GM12874 (cell line): ENCODE data around the gene SPAG17.

Experiments
- TF ChIP-seq, protein P1 (sequence below): IDR thresholded peaks from 2 replicates; pipeline ENCODE4 v1.5.1; 2011; ENCODE audit warnings: low read depth, mild to moderate bottlenecking, control low read depth, low read length, moderate library complexity; ENCODE audit not compliant: insufficient read depth

The SPAG17 gene

DNA sequence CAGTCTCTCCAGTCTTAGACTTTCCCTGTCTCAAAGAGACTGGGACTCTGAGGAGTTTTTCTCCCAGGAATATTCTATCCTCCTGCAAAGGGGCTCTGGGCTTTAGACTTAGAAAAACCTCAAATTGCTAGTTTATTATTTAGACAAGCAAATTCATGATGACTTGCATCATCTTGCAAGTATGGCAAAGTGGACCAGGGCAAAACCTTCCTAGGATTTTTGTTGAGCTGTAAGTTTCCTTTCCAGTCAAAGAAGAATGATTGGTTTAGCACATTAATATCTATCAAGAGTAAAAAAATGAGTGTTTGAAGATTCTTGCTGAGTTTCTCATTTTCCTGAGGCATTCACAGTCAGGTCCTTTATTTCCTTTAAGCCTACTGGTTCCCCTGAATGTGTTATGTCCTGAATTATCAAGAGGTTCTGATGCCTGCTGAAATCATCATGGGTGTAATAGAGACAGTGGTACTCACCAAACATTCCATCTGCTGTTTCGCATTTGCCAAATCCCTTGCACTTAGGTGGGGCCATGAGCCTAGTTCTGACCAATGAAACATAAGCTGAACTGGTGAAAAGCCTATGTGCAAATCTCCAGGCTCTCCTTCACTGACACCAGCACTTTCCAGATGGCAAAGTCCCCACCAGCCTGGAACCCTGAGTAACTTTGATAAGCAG is 25.2 kb upstream of the SPAG17 start:
- TF ChIP-seq, protein P1, sequence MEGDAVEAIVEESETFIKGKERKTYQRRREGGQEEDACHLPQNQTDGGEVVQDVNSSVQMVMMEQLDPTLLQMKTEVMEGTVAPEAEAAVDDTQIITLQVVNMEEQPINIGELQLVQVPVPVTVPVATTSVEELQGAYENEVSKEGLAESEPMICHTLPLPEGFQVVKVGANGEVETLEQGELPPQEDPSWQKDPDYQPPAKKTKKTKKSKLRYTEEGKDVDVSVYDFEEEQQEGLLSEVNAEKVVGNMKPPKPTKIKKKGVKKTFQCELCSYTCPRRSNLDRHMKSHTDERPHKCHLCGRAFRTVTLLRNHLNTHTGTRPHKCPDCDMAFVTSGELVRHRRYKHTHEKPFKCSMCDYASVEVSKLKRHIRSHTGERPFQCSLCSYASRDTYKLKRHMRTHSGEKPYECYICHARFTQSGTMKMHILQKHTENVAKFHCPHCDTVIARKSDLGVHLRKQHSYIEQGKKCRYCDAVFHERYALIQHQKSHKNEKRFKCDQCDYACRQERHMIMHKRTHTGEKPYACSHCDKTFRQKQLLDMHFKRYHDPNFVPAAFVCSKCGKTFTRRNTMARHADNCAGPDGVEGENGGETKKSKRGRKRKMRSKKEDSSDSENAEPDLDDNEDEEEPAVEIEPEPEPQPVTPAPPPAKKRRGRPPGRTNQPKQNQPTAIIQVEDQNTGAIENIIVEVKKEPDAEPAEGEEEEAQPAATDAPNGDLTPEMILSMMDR = no peak

DNA sequence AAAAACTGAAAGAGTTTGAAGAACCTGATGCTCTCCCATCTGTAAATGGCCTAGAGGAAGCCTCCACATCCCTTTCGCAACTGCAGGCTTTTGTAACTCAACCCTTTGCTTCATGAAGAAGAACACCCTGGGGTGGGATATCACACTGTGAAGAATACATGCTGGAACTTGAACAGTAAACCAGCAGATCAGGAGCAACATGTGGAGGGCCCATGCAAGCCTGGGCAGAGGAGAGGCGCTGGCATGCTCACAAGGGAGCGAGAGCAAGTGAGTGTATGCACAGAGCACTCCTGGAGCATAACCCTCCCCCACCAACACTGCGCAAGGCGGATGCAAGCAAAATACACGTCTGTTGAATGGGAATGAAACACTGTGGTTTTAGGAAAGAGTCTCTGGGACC is 24.6 kb upstream of the SPAG17 start:
- TF ChIP-seq, protein P1 = no peak

DNA sequence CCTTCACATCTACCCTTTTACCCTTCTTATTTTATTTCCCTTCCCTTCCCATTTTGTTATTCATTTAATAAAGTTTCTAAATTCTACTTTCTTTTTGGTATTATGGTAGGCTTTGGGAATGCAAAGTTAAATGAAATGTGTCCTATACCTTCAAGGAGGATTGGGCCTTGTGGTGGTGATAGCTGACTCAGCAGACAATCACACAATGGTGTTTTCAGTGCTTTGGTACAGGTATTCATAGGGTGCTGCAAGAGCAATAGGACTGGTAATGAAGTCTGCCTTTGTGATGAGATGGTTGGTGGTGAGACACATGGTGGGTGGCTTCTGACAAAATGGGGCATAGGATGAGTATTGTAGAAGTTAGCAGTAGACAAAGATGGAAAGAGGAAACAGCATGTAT is 21.9 kb upstream of the SPAG17 start:
- TF ChIP-seq, protein P1 = no peak

DNA sequence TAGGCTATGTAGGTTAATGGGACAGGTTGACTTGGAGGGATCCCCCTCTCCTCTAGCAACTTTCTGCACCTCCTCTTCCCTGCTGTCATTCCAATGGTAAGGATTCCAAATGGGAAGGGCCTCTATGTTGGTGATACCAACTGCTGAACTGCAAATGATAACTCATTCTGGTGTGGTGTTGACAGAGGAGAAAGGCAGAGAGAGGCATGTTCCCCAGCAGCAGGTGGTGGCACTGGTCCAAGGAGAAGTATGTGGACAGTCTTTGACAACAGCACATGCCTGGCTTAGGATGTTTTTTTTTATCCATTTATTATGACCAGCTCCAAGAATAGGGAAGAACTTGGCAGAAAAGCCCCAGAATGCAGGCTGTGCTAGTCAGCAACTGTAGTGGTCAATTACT is 19.6 kb upstream of the SPAG17 start:
- TF ChIP-seq, protein P1 = no peak

DNA sequence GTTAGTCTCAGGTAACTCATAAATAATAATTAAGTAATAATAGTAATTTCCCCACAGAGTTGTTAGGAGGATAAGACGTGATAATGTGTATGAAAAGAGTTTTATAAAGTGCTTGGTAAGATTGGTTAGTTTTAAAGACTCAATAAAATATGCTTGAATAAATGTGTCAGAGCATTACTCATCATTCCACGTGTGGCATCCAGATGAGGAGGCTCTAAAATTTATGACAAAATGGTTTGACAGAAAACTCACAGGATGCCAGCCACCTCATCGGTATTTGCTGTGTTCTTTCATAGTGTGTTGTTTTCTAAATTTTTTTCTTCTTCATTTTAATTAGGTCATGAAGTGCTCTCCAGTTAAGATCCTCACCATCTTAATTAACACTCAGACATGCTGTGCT is 19.1 kb upstream of the SPAG17 start:
- TF ChIP-seq, protein P1 = no peak

DNA sequence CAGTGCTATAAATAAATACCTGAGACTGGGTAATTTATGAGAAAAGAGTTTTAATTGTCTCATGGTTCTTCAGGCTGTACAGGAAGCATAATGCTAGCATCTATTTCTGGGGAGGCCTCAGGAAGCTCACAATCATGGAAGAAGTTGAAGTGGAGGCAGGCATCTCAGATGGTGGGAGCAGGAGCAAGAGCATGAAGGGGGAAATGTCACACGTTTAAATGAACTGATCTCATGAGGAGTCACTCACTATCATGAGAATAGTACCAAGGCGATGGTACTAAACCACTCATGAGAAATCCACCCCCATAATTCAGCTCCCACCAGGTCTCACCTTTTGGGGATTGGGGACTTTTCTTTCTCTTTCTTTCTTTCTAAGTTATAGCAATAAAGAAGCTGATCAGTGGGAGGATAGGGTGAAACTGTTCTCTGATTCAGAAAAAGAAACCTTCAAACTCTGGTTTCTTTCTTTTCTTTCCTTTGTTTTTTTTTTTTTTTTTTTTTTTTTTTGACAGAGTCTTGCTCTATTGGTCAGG is 17.1 kb upstream of the SPAG17 start:
- TF ChIP-seq, protein P1 = no peak

DNA sequence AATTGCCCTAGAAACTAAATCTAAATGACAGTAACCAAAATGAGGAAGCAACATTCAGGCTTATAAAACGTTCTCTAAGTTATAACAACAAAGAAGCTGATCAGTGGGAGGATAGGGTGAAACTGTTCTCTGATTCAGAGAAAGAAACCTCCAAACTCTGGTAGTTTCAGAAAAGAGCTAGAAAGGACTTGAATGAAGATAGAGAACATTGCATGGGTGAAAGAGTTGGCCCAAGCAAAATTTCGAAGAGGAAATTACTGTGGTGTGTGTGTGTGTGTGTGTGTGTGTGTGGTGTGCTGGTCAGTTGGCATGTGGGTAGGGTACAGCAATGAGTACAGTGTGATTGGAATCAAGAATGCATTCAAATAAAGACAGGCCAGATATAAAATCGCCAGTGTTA is 16.5 kb upstream of the SPAG17 start:
- TF ChIP-seq, protein P1 = no peak
